Omental fat pad (tissue), 4 donors: Measurements from ENCODE around the gene GNB1. TPM values are rescaled to one million over a fixed set of nuclear protein-coding genes. Genes with fewer than 3 reads are reported as not detected.

Experiments used
- ATAC-seq: fragments of 150-250 bp; one replicate; pipeline ENCODE4 v1.9.1; 2016; ENCODE audit warnings: mild to moderate bottlenecking, moderate library complexity; ENCODE audit not compliant: low FRiP score
- DNase-seq: peaks from one replicate; pipeline ENCODE4 v3.0.0-alpha.2; 2019; ENCODE audit warnings: low spot score
- total RNA-seq, 4 donors: library from RNA; depleted of rRNA; stranded (reverse); fragments of >200 nt; gene quantifications; one replicate each; pipeline ENCODE4 v1.1.0, GENCODE V29; 2016
- TF ChIP-seq, protein P1 (sequence below), 3 donors: fragments of 450-650 bp; IDR thresholded peaks; one replicate each; pipeline ENCODE4 v1.5.1; 2016 to 2017; ENCODE audit warnings: antibody characterized with exemption in 3 of 3, mild to moderate bottlenecking in 3 of 3, moderate library complexity in 2 of 3

GNB1 gene
- total RNA-seq, 4 donors from 2014 or later, result 104 to 175 (median 152) TPM

GRCh38 chr1:1914101-1914970 lies 23.4 kb upstream of the GNB1 start:
- DNase-seq (no peak), ATAC-seq (no peak)
- TF ChIP-seq, protein P1, sequence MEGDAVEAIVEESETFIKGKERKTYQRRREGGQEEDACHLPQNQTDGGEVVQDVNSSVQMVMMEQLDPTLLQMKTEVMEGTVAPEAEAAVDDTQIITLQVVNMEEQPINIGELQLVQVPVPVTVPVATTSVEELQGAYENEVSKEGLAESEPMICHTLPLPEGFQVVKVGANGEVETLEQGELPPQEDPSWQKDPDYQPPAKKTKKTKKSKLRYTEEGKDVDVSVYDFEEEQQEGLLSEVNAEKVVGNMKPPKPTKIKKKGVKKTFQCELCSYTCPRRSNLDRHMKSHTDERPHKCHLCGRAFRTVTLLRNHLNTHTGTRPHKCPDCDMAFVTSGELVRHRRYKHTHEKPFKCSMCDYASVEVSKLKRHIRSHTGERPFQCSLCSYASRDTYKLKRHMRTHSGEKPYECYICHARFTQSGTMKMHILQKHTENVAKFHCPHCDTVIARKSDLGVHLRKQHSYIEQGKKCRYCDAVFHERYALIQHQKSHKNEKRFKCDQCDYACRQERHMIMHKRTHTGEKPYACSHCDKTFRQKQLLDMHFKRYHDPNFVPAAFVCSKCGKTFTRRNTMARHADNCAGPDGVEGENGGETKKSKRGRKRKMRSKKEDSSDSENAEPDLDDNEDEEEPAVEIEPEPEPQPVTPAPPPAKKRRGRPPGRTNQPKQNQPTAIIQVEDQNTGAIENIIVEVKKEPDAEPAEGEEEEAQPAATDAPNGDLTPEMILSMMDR (IDR thresholded peaks at IDR 0.05), result no peak

- ATAC-seq (no peak), DNase-seq (no peak)
- TF ChIP-seq, protein P1 (IDR thresholded peaks at IDR 0.05), result no peak
Observed at GRCh38 chr1:1911350-1912041, 20.6 kb upstream of the GNB1 start.

DNA sequence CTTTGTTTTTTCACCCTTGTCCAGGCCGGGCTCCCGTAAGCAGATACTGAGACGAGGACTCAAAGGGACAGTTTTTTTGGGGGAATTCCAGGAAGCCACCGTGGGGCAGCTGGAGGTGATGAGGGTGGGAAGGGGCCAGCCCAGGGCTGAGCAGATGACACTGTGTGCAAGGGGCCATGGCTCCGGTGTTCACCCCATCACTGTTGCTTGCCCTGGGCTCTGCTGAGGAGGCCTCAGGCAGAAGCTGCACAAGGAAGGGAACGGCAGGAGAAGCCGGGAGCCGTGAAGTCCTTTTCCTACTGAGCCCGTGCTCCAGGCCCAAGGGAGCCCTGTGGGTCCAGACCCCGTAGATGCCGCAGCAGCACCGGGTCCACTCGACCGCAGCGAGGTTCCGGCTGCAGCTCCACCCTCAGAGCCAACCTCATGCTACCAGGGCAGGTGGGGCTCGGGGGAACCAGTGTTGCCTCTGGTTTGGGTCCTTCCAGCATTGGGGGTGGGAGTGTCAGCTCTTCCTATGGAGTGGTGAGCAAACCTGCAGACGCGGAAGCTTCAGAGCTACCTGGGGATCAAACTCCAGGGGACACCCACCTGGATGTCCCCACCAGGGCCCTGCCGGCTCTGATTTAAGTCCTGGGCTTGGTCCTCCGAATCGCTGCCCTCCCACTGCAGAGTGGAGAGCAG lies 19.9 kb upstream of the GNB1 start:
- ATAC-seq (no peak), DNase-seq (no peak)
- TF ChIP-seq, protein P1 (IDR thresholded peaks at IDR 0.05), result no peak

GRCh38 chr1:1910033-1910465 lies 19.2 kb upstream of the GNB1 start:
- TF ChIP-seq, protein P1 (IDR thresholded peaks at IDR 0.05), result no peak
- ATAC-seq (no peak), DNase-seq (no peak)

DNA sequence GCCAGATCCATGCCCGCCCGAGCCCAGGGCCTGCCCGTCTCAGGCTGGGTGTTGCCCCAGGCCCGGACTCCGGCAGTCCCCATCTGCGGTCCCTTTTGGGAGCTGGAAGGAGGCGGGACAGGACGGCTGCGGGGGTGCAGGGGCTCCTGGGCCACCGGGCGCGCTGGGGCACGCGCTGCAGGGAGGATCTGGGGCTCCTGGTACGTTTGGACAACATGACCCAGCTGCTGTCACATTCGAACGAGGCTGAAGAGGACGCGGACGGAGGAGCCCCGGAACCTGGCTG lies 17.6 kb upstream of the GNB1 start:
- TF ChIP-seq, protein P1 (IDR thresholded peaks at IDR 0.05), result no peak
- ATAC-seq, result peak; percentile 28
- no peak for DNase-seq

- DNase-seq (no peak), ATAC-seq (no peak)
- TF ChIP-seq, protein P1 (IDR thresholded peaks at IDR 0.05), result no peak
Observed at GRCh38 chr1:1907098-1907736, 16.3 kb upstream of the GNB1 start.
